ENCODE measurements around the gene IFFO2.

IFFO2 gene

GRCh38 chr1:18934205-18935000 lies 22.1 kb downstream of the IFFO2 start:
- FAIRE-seq, result no peak

- no peak for FAIRE-seq
These were observed 23.6 kb downstream of the IFFO2 start for GRCh38 chr1:18932879-18933278.

GRCh38 chr1:18932387-18932786 lies 24.1 kb downstream of the IFFO2 start:
- FAIRE-seq, result no peak

DNA sequence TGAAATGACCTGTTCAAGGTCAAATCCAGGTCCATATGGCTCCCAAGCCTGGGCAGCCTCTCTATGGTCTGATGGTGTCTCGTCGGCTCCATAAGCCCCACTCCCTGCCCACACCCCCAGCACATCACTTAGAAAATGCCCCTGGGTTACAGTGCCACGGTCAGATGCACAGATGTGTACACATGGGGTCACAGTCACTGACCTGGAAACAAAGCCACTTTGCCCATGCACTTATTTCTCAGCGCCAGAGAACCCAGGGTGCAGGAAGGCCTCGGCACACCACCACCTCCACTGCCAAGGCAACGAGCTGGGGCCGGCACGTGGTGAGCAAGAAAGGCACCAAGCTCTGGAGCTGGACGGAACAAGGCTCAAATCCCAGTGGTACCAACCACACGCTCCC lies 24.7 kb downstream of the IFFO2 start:
- FAIRE-seq, result no peak

DNA sequence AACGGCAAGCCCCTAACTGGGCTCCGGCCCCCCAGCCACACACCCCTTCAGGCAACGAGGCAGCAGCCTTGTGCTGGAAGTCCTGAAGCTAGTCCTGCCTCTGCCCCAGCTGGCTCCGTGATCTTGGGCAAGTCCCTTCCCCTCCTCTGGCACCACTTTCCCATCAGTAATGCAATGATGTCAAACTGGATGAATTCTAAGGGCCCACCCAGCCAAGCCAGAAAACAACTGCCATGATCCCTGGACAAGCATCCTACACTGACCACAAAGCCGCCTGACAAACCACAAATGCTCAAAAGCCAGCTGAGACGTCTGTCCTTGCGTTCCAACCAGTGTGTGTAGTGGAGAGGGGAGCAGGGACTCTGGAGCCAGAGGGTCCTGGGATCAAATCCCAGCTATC lies 26.8 kb downstream of the IFFO2 start:
- no peak for FAIRE-seq

GRCh38 chr1:18928985-18929384 lies 27.5 kb downstream of the IFFO2 start:
- no peak for FAIRE-seq

- FAIRE-seq, result no peak
These were observed 28.1 kb downstream of the IFFO2 start for GRCh38 chr1:18928406-18928805.

DNA sequence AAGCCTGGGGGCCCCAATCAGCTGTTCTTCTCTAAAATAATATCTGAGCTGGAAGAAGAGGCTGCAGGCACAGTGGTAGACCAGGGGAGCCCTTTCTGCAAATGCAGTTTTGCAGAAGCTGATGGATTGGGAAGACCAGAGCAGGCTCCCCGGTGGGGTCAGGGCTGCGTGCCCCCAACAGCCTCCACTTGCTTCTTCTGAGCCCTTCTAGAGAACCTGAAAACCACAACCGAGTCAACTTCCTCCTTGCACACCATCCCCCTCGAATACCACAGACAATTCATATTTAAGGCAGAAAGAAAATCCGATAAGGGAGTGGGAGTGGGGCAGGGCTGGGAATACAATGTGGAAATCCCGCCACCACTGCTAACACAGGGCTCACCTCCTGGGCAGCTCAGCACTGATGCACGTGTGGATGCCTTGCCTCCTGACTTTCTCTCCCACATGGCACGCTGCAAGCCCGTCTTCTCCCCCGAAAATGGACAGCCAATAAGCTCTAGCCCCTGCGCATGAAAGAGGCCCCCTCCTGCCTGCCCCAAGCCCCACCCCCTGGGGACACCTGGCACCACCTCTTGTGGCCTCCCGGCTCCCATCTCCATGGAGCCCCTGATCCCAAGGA lies 28.7 kb downstream of the IFFO2 start:
- no peak for FAIRE-seq

GRCh38 chr1:18927082-18927653 lies 29.3 kb downstream of the IFFO2 start:
- FAIRE-seq, result no peak

- FAIRE-seq, result no peak
These were observed 30.0 kb downstream of the IFFO2 start for GRCh38 chr1:18926315-18927081.

GRCh38 chr1:18925279-18925678 lies 31.2 kb downstream of the IFFO2 start:
- no peak for FAIRE-seq

DNA sequence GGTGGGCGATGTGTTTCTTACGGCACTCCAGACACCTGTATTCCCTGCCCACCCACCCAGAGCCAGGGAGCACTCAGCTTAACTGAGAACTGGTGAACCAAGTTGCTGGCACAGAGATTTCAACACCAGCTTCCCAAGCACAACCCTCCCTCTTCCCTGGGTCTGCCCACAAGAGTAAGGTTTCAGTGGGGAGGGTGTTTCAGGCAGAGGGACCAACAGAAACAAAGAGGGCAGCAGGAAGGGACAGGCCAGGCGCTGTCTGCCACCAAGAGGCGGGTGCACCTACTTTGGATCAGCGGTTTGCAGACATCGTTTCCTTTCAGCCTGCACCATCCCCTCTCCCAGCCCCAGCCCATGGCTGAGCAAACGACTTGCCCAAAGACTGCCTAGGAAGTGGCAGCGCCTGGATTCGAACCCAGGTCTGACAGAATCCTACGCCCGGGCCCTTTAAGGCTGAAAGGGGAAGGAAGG lies 32.2 kb downstream of the IFFO2 start:
- no peak for FAIRE-seq

GRCh38 chr1:18923756-18924211 lies 32.7 kb downstream of the IFFO2 start:
- FAIRE-seq, result no peak

- no peak for FAIRE-seq
These were observed 33.4 kb downstream of the IFFO2 start for GRCh38 chr1:18922848-18923755.

DNA sequence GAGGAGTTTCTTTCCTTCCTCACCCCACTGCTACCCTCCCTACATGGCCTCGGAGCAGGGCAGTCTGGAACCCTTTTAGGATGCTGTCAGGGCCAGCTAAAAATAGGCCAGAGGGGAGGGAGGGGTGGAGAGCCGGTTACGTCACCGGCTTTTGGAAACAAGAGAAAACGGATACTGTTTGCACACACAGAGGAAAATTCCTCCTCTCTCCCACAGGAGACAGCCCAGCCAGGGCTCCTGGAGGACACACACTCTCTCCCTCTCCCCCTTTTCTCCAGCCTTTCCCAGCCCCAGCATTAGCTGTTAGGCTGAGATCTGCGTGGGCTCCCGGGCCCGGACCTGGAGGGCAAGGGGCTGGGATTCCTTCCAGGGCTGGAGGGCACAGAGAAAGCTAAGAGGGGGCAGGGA lies 34.2 kb downstream of the IFFO2 start:
- FAIRE-seq, result no peak

DNA sequence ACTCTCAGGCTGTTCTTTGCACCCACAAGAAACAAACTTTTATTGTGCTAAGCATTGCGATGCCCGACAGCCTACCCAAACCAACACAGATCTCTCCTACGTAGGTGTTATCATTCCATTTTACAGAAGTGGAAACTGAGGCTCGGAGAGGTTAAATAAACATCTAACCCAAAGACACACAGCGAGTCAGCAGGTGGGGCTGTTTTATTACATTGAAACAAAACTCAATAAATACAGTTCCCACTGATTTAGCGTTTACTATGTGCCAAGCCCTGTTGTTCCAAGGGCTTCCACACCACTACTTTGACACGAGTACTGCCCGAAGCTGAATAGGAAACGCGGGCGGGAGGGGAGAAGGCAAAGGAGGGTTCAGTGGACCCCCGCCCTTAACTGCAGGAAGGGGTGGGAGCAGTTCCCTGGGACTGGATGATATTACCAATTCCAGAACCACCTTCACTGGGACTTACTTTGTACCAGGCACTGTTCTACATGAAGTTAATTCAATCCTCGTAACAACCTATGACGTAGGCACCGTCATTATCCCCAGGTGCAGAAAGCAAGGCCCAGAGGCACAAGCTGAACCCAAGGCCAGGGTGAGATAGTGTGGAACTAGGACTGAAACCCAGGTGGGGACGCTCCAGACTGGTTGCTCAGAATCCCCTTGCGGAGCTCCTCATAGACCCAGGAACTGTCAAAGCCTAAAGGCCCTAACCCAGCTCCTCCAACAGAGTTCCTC lies 34.8 kb downstream of the IFFO2 start:
- no peak for FAIRE-seq

DNA sequence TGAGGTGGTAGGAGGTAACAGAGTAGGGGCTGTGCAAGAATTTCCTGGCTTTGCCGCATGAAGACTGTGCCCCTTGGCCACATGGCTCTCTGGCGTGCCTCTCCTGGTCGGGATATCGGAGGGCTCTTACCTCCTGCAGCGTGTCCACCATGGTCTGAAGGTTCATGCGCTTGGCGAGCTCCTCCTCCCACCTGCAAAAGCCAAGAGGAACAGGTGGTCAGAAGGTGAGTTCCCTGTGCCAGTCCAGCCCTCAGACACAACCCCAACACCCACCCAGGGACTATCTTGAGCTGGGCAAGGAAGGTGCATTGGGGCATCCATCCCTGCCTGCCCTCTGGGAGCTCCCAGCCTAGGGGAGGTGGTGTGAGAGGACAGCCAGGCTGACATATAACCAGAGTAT lies 35.5 kb downstream of the IFFO2 start:
- no peak for FAIRE-seq

DNA sequence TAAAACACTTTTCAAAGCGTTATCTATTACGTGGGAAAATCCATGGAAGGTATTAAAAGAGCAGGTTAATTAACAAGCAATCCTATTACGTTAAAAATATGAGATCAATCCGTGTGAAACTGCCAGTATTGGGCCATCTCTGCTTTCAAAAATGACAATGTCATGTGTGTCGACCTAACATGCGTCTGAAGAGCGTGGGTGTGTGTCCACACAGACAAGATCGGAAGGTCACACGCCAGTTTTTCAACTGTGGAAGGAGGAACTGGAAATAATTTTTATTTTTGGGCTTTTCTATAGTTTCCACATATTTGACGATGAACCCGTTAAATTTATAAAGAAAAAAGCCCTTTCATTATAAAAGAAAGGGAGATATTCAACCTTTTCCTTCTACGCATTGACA lies 36.5 kb downstream of the IFFO2 start:
- FAIRE-seq, result no peak

- no peak for FAIRE-seq
These were observed 37.1 kb downstream of the IFFO2 start for GRCh38 chr1:18919197-18919905.

GRCh38 chr1:18918417-18918816 lies 38.1 kb downstream of the IFFO2 start:
- no peak for FAIRE-seq
